Esophagus muscularis mucosa (tissue), 4 donors: ENCODE measurements around the gene KPNA1. TPM values are rescaled to one million over a fixed set of nuclear protein-coding genes. Genes with fewer than 3 reads are reported as not detected.

Experiments used
- DNase-seq: peaks from one replicate; pipeline ENCODE4 v3.0.0-alpha.2; 2017; ENCODE audit errors: extremely low spot score
- H3K27ac ChIP-seq, 4 donors: fragments of 200-600 bp; sonication (generic); replicated peaks in 1 of 4; 1 replicate in 3 of 4; 2 replicates in 1 of 4; pipeline ENCODE4 v1.5.1; 2016 to 2019; ENCODE audit warnings: mild to moderate bottlenecking in 1 of 4
- H3K27me3 ChIP-seq, 4 donors: fragments of 200-600 bp; sonication (generic); one replicate each; pipeline versions ENCODE4 v1.5.1 to v1.6.0; 2016 to 2019
- H3K36me3 ChIP-seq, 4 donors: fragments of 200-600 bp; sonication (generic); one replicate each; pipeline ENCODE4 v1.5.1; 2016 to 2019
- H3K4me1 ChIP-seq, 4 donors: fragments of 200-600 bp; sonication (generic); one replicate each; pipeline ENCODE4 v1.5.1; 2016 to 2019
- H3K4me3 ChIP-seq, 4 donors: fragments of 200-600 bp; sonication (generic); 1 replicate in 2 of 4; 2 replicates in 2 of 4; pipeline ENCODE4 v1.5.1; 2016 to 2019; ENCODE audit warnings: mild to moderate bottlenecking in 4 of 4, moderate library complexity in 1 of 4
- H3K9me3 ChIP-seq, 4 donors: fragments of 200-600 bp; sonication (generic); 1 replicate in 3 of 4; 2 replicates in 1 of 4; pipeline ENCODE4 v1.5.1; 2016 to 2019
- CTCF ChIP-seq, 3 experiments: fragments of 200-600 bp in 2 of 3; fragments of 450-650 bp in 1 of 3; sonication (generic) in 2 of 3; IDR thresholded peaks; one replicate each; pipeline ENCODE4 v1.5.1; 2017 to 2019; ENCODE audit warnings: antibody characterized with exemption in 3 of 3, mild to moderate bottlenecking in 2 of 3, moderate library complexity in 1 of 3
- EP300 ChIP-seq: sonication (generic); formaldehyde crosslinking; IDR thresholded peaks from one replicate; pipeline ENCODE4 v1.6.1; 2017; ENCODE audit warnings: antibody characterized with exemption
- POLR2A ChIP-seq: fragments of 450-650 bp; IDR thresholded peaks from one replicate; pipeline ENCODE4 v1.6.1; 2017; ENCODE audit warnings: antibody characterized with exemption, moderate library complexity, mild to moderate bottlenecking, low read depth
- POLR2AphosphoS5 ChIP-seq, 2 donors: sonication (generic); formaldehyde crosslinking; IDR thresholded peaks; one replicate each; pipeline ENCODE4 v1.6.1; 2017; ENCODE audit warnings: antibody characterized with exemption in 2 of 2
- WGBS: methylation state at CpG from one replicate; pipeline ENCODE4 v1.1.5; 2018; 5-methylcytosine and 5-hydroxymethylcytosine counted together
- intact Hi-C: fragments of 100-400 bp; cut with DNase I; formaldehyde crosslinking; loops from one replicate; pipeline ENCODE4 v1.15.1; 2023
- total RNA-seq, 4 donors: library from RNA; depleted of rRNA; stranded (reverse); fragments of >200 nt; gene quantifications; one replicate each; pipeline versions ENCODE4 v1.1.0 to v1.2.1, GENCODE V29; 2016

Gene KPNA1
- total RNA-seq, 4 donors from 2014 or later, result 28.2 to 47.4 (median 45.3) TPM

- WGBS, result 95% methylated on average over 5 of the region's 5 CpGs
- Histone ChIP-seq H3K9me3 (no peaks in the 10 kb centered on the region), H3K27ac (no peak overlapping the region), H3K36me3 (peaks cover 21 to 94% (median 65%) of the 10 kb centered on the region in 4 donors), H3K4me3 (no peak overlapping the region), H3K27me3 (no peaks in the 10 kb centered on the region), H3K4me1 (peaks cover 0 to 19% (median 14%) of the 10 kb centered on the region in 4 donors)
- no peak for TF ChIP-seq POLR2A
- no peak for TF ChIP-seq POLR2AphosphoS5 (IDR thresholded peaks at IDR 0.05)
- no peak for TF ChIP-seq EP300
- no peak for TF ChIP-seq CTCF (IDR thresholded peaks at IDR 0.05)
- no peak for DNase-seq
- intact Hi-C loops, result no loop called here
Observed at GRCh38 chr3:122546151-122546550, 31.4 kb upstream of the KPNA1 start.

GRCh38 chr3:122538956-122539490 lies 24.3 kb upstream of the KPNA1 start:
- no peak for DNase-seq
- intact Hi-C loops, result no loop called here
- H3K27me3 ChIP-seq, result no peaks in the 10 kb centered on the region
- H3K36me3 ChIP-seq, result peaks cover 20 to 96% (median 62%) of the 10 kb centered on the region in 4 donors
- H3K4me3 ChIP-seq, result no peak overlapping the region
- TF ChIP-seq CTCF (IDR thresholded peaks at IDR 0.05), result no peak
- TF ChIP-seq EP300, result no peak
- TF ChIP-seq POLR2AphosphoS5 (IDR thresholded peaks at IDR 0.05), result no peak
- no peak for TF ChIP-seq POLR2A
- 89% methylated on average over 7 of the region's 7 CpGs for WGBS
- H3K4me1 ChIP-seq, result no peaks in the 10 kb centered on the region
- no peak overlapping the region for H3K27ac ChIP-seq
- H3K9me3 ChIP-seq, result no peaks in the 10 kb centered on the region

GRCh38 chr3:122536632-122537001 lies 21.9 kb upstream of the KPNA1 start:
- Histone ChIP-seq H3K27me3 (no peaks in the 10 kb centered on the region), H3K36me3 (peaks cover 34 to 99% (median 77%) of the 10 kb centered on the region in 4 donors), H3K4me3 (no peak overlapping the region), H3K9me3 (no peaks in the 10 kb centered on the region), H3K4me1 (no peaks in the 10 kb centered on the region), H3K27ac (no peak overlapping the region)
- 66% methylated on average over 3 of the region's 3 CpGs for WGBS
- no peak for DNase-seq
- TF ChIP-seq POLR2AphosphoS5 (IDR thresholded peaks at IDR 0.05) (no peak), EP300 (no peak), CTCF (IDR thresholded peaks at IDR 0.05) (no peak), POLR2A (no peak)
- intact Hi-C loops, result no loop called here

DNA sequence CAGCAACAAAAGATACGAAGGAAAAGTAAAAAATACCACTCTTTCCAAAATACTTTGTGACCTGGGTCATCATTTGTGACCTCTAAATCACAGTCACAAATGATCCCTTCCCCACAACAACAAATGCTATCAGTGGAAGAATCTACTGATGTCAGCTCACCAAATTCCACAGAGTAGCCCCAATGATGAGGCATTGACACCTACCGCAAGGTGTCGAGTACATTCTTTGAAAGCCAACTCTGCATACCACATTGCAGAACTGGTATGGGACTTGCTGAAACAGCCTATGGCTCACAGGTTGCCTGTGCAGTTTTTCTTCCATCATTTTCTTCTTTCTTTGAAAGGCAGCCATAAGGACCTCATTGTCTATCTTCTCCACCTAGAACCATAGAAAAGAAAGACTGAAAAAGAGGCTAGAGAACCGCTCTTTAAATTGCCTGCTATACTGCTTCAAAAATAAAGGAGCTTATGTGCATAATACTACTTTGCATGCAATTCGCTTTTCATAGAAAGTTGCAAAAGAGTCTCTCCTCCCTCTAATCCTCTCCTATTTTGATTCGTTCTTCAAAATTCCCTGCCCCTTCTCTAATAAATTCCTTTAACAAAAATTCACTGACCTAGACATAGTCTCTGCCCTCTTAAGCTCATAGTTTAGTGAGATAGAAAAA lies 21.4 kb upstream of the KPNA1 start:
- WGBS, result 90% methylated on average over 6 of the region's 6 CpGs
- no peak overlapping the region for H3K27ac ChIP-seq
- H3K27me3 ChIP-seq, result no peaks in the 10 kb centered on the region
- intact Hi-C loops, result no loop called here
- no peaks in the 10 kb centered on the region for H3K9me3 ChIP-seq
- no peaks in the 10 kb centered on the region for H3K4me1 ChIP-seq
- H3K4me3 ChIP-seq, result no peak overlapping the region
- peaks cover 34 to 99% (median 78%) of the 10 kb centered on the region in 4 donors for H3K36me3 ChIP-seq
- no peak for DNase-seq
- no peak for TF ChIP-seq POLR2A
- no peak for TF ChIP-seq EP300
- TF ChIP-seq POLR2AphosphoS5 (IDR thresholded peaks at IDR 0.05), result no peak
- TF ChIP-seq CTCF (IDR thresholded peaks at IDR 0.05), result no peak
